HG02759 (cell line): Measurements from ENCODE around the gene TBCEL.
"Not testable (repeated sequence)": the region's sequence is repeated elsewhere in the genome, so short reads cannot be mapped to it uniquely, and the experiment has no call there.

Source experiments
- ATAC-seq: cut with Tn5 transposase; IDR thresholded peaks from one replicate; pipeline ENCODE4 v1.9.1; 2021; ENCODE audit warnings: mild to moderate bottlenecking, moderate library complexity; ENCODE audit not compliant: unreplicated experiment

TBCEL gene

GRCh38 chr11:121104312-121104762, 80.4 kb downstream of the TBCEL start:
- no peak for ATAC-seq

GRCh38 chr11:121105063-121105480, 81.2 kb downstream of the TBCEL start:
- no peak for ATAC-seq

- ATAC-seq = no peak
Observed at GRCh38 chr11:121105481-121106195, 81.7 kb downstream of the TBCEL start.

GRCh38 chr11:121106812-121107211, 82.9 kb downstream of the TBCEL start:
- ATAC-seq = no peak

- ATAC-seq = no peak
Observed at GRCh38 chr11:121108413-121108812, 84.5 kb downstream of the TBCEL start.

GRCh38 chr11:121109471-121109870, 85.6 kb downstream of the TBCEL start:
- ATAC-seq = no peak

- ATAC-seq = no peak
Observed at GRCh38 chr11:121109916-121110586, 86.1 kb downstream of the TBCEL start.

GRCh38 chr11:121110871-121111724, 87.2 kb downstream of the TBCEL start:
- ATAC-seq = no peak

GRCh38 chr11:121112498-121113455, 88.9 kb downstream of the TBCEL start:
- no peak for ATAC-seq

- no peak for ATAC-seq
Observed at GRCh38 chr11:121113611-121114010, 89.7 kb downstream of the TBCEL start.

- not testable (repeated sequence) for ATAC-seq
Observed at GRCh38 chr11:121115024-121115423, 91.1 kb downstream of the TBCEL start.

- ATAC-seq = no peak
Observed at GRCh38 chr11:121117788-121118187, 93.9 kb downstream of the TBCEL start.

GRCh38 chr11:121119440-121119839, 95.5 kb downstream of the TBCEL start:
- ATAC-seq = no peak

GRCh38 chr11:121122328-121122727, 98.4 kb downstream of the TBCEL start:
- no peak for ATAC-seq

GRCh38 chr11:121123496-121124069, 99.7 kb downstream of the TBCEL start:
- ATAC-seq = no peak

GRCh38 chr11:121127809-121128208, 103.9 kb downstream of the TBCEL start:
- no peak for ATAC-seq

- ATAC-seq = no peak
Observed at GRCh38 chr11:121129362-121130340, 105.7 kb downstream of the TBCEL start.

GRCh38 chr11:121131656-121132055, 107.8 kb downstream of the TBCEL start:
- ATAC-seq = no peak
